OCI-LY3 (cell line): ENCODE data around the gene WNT9B.

Experiments used
- H2AFZ ChIP-seq: fragments of 200-600, 300-600 bp; shearing (Covaris generic); 2 replicates; pipeline ENCODE4 v1.6.0; 2014; ENCODE audit warnings: antibody characterized with exemption, low read depth, low read length
- H3K27ac ChIP-seq: fragments of 200-600, 300-600 bp; sonication (generic); 2 replicates; pipeline ENCODE4 v1.5.1; 2014; ENCODE audit warnings: mild to moderate bottlenecking, low read length, moderate library complexity, mixed read lengths
- H3K27me3 ChIP-seq: fragments of 200-600, 300-600 bp; sonication (generic); 2 replicates; pipeline ENCODE4 v1.6.1; 2014; ENCODE audit warnings: low read depth, low read length, mixed read lengths
- H3K36me3 ChIP-seq: fragments of 200-600, 300-600 bp; sonication (generic); replicated peaks from 2 replicates; pipeline ENCODE3; 2014; ENCODE audit warnings: low read depth, low read length, mixed read lengths
- H3K4me1 ChIP-seq: fragments of 300-600, 200-600 bp; sonication (generic); 2 replicates; pipeline ENCODE4 v1.6.1; 2014; ENCODE audit warnings: low read length, mixed read lengths
- H3K4me2 ChIP-seq: fragments of 200-600, 300-600 bp; sonication (generic); 2 replicates; pipeline ENCODE4 v1.6.1; 2014; ENCODE audit warnings: low read length, mixed read lengths
- H3K4me3 ChIP-seq: fragments of 300-600, 200-600 bp; sonication (generic); 2 replicates; pipeline ENCODE4 v1.5.1; 2014; ENCODE audit warnings: antibody characterized with exemption, mild to moderate bottlenecking, low read length, moderate library complexity
- H3K79me2 ChIP-seq: fragments of 300-600, 200-600 bp; shearing (Covaris generic); 2 replicates; pipeline ENCODE4 v1.6.1; 2014; ENCODE audit warnings: mild to moderate bottlenecking, low read length, mixed read lengths
- H3K9ac ChIP-seq: fragments of 300-600, 200-600 bp; shearing (Covaris generic); 2 replicates; pipeline ENCODE4 v1.6.0; 2014; ENCODE audit warnings: mild to moderate bottlenecking, low read length, moderate library complexity
- H3K9me3 ChIP-seq: fragments of 200-600, 300-600 bp; shearing (Covaris generic); 2 replicates; pipeline ENCODE4 v1.6.1; 2014; ENCODE audit warnings: low read length, mixed read lengths; ENCODE audit not compliant: insufficient read depth
- H4K20me1 ChIP-seq: fragments of 200-600, 300-600 bp; sonication (generic); 2 replicates; pipeline ENCODE4 v1.6.1; 2016; ENCODE audit warnings: low read length, mixed read lengths; ENCODE audit not compliant: insufficient read depth
- CTCF ChIP-seq: fragments of 200-600, 300-600 bp; sonication (generic); IDR thresholded peaks from 2 replicates; pipeline ENCODE4 v1.5.1; 2014; ENCODE audit warnings: antibody characterized with exemption, low read length, low read depth
- EZH2phosphoT487 ChIP-seq: fragments of 200-600 bp; shearing (Covaris generic); IDR thresholded peaks from 2 replicates; pipeline ENCODE4 v1.6.1; 2018; ENCODE audit warnings: antibody characterized with exemption, mixed run types, low read depth

WNT9B gene

GRCh38 chr17:46851029-46851741 is at the start of gene WNT9B:
TSS of gene WNT9B (plus strand) at chr17:46851583. CDS start at chr17:46851639, 56 bp downstream.
- no peak within 1 kb of the TSS for H3K4me2 ChIP-seq
- H3K27me3 ChIP-seq: peaks cover 5% of the 10 kb centered on the region; the same call in 1 of the 2 replicates
- H3K27ac ChIP-seq: no peak within 1 kb of the TSS
- no peaks in the 10 kb centered on the region for H4K20me1 ChIP-seq
- H3K9ac ChIP-seq: no peak within 1 kb of the TSS
- no peaks in the 10 kb centered on the region for H3K9me3 ChIP-seq
- no peak within 1 kb of the TSS for H3K4me3 ChIP-seq
- no peak within 1 kb of the TSS for H2AFZ ChIP-seq
- TF ChIP-seq EZH2phosphoT487: no peak
- no peak for TF ChIP-seq CTCF
- H3K79me2 ChIP-seq: no peaks in the 10 kb centered on the region
- H3K36me3 ChIP-seq: no peaks in the 10 kb centered on the region
- H3K4me1 ChIP-seq: no peaks in the 10 kb centered on the region

GRCh38 chr17:46802800-46803199 is 48.6 kb upstream of the WNT9B start:
- no peak overlapping the region for H3K4me2 ChIP-seq
- H3K79me2 ChIP-seq: no peaks in the 10 kb centered on the region
- no peaks in the 10 kb centered on the region for H3K36me3 ChIP-seq
- TF ChIP-seq EZH2phosphoT487 (no peak), CTCF (no peak)
- H2AFZ ChIP-seq: no peak overlapping the region
- H3K9ac ChIP-seq: no peak overlapping the region
- no peaks in the 10 kb centered on the region for H3K27me3 ChIP-seq
- H3K4me1 ChIP-seq: no peaks in the 10 kb centered on the region
- H3K27ac ChIP-seq: no peak overlapping the region
- H4K20me1 ChIP-seq: no peaks in the 10 kb centered on the region
- H3K9me3 ChIP-seq: no peaks in the 10 kb centered on the region
- no peak overlapping the region for H3K4me3 ChIP-seq

- no peaks in the 10 kb centered on the region for H3K27me3 ChIP-seq
- no peak overlapping the region for H3K27ac ChIP-seq
- no peaks in the 10 kb centered on the region for H3K4me1 ChIP-seq
- H3K4me3 ChIP-seq: no peak overlapping the region
- no peaks in the 10 kb centered on the region for H3K9me3 ChIP-seq
- no peak overlapping the region for H3K4me2 ChIP-seq
- H3K9ac ChIP-seq: no peak overlapping the region
- H3K79me2 ChIP-seq: no peaks in the 10 kb centered on the region
- H3K36me3 ChIP-seq: no peaks in the 10 kb centered on the region
- H2AFZ ChIP-seq: no peak overlapping the region
- TF ChIP-seq CTCF: no peak
- no peak for TF ChIP-seq EZH2phosphoT487
- H4K20me1 ChIP-seq: no peaks in the 10 kb centered on the region
Measured at GRCh38 chr17:46803544-46803943, 47.8 kb upstream of the WNT9B start.

- H3K36me3 ChIP-seq: no peaks in the 10 kb centered on the region
- no peak overlapping the region for H3K4me3 ChIP-seq
- H3K9me3 ChIP-seq: no peaks in the 10 kb centered on the region
- TF ChIP-seq EZH2phosphoT487: no peak
- no peaks in the 10 kb centered on the region for H3K4me1 ChIP-seq
- no peaks in the 10 kb centered on the region for H4K20me1 ChIP-seq
- no peak overlapping the region for H3K4me2 ChIP-seq
- H2AFZ ChIP-seq: no peak overlapping the region
- H3K27me3 ChIP-seq: no peaks in the 10 kb centered on the region
- H3K27ac ChIP-seq: no peak overlapping the region
- H3K79me2 ChIP-seq: no peaks in the 10 kb centered on the region
- H3K9ac ChIP-seq: no peak overlapping the region
Measured at GRCh38 chr17:46805771-46806170, 45.6 kb upstream of the WNT9B start.
